Stimulated activated naive CD8-positive, alpha-beta T cell treated with anti-CD3 and anti-CD28 coated beads, Interleukin-15, amount 100 ng/mL, for 72 hours (primary cell): ENCODE results near the gene C2orf42.
"Not testable (repeated sequence)": the region's sequence is repeated elsewhere in the genome, so short reads cannot be mapped to it uniquely, and the experiment has no call there.

Experiments used
- ATAC-seq: fragments of 150-1000 bp; cut with Tn5 transposase; 2 replicates; pipeline ENCODE4 v1.10.0; 2021; ENCODE audit warnings: mild to moderate bottlenecking, moderate library complexity
- DNase-seq, 2 donors: peaks; one replicate each; pipeline ENCODE4 v3.0.0; 2021 to 2022
- H3K27ac Mint-ChIP-seq, 2 donors: one replicate each; pipeline ENCODE4 v1.8.0; 2022; ENCODE audit warnings: mild to moderate bottlenecking in 2 of 2, mixed read lengths in 2 of 2, moderate library complexity in 2 of 2
- H3K27me3 Mint-ChIP-seq: one replicate; pipeline ENCODE4 v1.8.0; 2022; ENCODE audit warnings: mixed read lengths
- H3K4me1 Mint-ChIP-seq: one replicate; pipeline ENCODE4 v1.8.0; 2022; ENCODE audit warnings: mild to moderate bottlenecking, mixed read lengths
- H3K4me3 Mint-ChIP-seq, 2 donors: one replicate each; pipeline ENCODE4 v1.8.0; 2022; ENCODE audit warnings: mild to moderate bottlenecking in 2 of 2, mixed read lengths in 2 of 2, moderate library complexity in 1 of 2
- H3K9me3 Mint-ChIP-seq, 2 donors: one replicate each; pipeline ENCODE4 v1.8.0; 2022; ENCODE audit warnings: mixed read lengths in 2 of 2

Gene C2orf42

DNA sequence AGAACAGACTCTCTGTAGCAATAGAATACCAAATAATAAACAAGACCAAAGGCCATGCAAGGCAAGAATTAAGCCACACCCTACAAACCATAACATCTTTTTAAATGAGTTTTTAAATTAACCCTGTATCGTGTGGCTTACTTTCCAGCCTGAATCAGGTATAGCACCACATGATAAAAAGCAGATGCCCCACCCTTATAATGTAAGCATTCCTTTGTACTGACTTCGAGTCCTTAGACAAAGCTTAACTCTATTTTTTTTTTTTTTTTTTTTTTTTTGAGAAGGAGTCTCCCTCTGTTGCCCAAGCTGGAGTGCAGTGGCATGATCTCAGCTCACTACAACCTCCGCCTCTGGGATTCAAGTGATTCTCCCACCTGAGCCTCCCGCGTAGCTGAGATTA lies 1.7 kb upstream of the C2orf42 start:
- H3K4me1 Mint-ChIP-seq: peaks cover 29% of the 10 kb centered on the region

DNA sequence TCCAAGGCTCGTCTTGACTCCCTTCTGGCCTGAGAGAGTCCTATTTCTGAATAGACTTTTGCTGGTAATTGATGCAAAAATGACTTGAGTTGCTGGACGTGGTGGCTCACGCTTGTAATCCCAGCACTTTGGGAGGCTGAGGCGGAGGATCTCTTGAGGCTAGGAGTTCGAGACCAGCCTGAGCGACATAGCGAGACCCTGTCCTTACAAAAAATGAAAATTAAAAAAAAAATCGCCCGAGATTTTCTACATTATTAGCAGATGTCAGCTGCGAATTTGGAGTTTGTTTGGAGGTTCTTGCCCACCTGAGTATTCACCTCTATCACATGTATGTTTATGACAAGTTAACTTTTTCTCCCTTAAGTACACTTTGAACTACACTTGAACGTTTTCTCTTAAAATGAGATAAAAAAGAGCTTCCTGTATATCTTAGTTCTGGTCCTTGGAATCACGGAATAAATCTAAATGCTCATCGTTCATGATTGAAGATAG lies 471 bp upstream of the C2orf42 start:
- no peak for DNase-seq
- Mint-ChIP-seq H3K9me3 (no peaks in the 10 kb centered on the region), H3K4me1 (peaks cover 29% of the 10 kb centered on the region), H3K27me3 (no peaks in the 10 kb centered on the region), H3K27ac (peak overlapping the region; percentile 99), H3K4me3 (peak overlapping the region; percentile 85 to 86)
- ATAC-seq: no peak

More for the DNA sequence above, 1.7 kb upstream of the C2orf42 start:
- DNase-seq (no peak), ATAC-seq (no peak)
- H3K27ac Mint-ChIP-seq: no peak overlapping the region
- H3K4me3 Mint-ChIP-seq: no peak overlapping the region
- no peaks in the 10 kb centered on the region for H3K9me3 Mint-ChIP-seq
- H3K27me3 Mint-ChIP-seq: no peaks in the 10 kb centered on the region

DNA sequence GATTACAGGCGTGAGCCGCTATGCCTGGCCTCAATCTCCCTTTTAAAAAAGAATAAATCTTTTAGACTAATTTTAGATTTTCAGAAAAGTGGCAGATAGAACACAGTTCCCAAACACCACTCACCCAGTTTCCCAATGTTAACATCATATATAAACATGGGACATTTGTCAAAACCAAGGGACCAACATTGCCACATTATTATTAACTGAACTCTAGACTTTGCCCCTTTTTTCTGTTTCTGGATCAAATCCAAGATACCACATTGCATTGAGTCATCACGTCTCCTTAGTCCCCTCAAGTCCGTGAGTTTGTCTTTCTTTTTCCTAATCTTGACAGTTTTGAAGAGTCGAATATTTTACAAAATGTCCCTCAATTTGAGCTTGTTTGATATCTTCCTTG lies 2.4 kb downstream of the C2orf42 start:
- Mint-ChIP-seq H3K4me3 (peak overlapping the region in 1 of 2 donors; percentile 85), H3K9me3 (no peaks in the 10 kb centered on the region), H3K4me1 (peaks cover 29% of the 10 kb centered on the region), H3K27ac (peak overlapping the region; percentile 46 to 99), H3K27me3 (no peaks in the 10 kb centered on the region)
- DNase-seq (no peak), ATAC-seq (no peak)

DNA sequence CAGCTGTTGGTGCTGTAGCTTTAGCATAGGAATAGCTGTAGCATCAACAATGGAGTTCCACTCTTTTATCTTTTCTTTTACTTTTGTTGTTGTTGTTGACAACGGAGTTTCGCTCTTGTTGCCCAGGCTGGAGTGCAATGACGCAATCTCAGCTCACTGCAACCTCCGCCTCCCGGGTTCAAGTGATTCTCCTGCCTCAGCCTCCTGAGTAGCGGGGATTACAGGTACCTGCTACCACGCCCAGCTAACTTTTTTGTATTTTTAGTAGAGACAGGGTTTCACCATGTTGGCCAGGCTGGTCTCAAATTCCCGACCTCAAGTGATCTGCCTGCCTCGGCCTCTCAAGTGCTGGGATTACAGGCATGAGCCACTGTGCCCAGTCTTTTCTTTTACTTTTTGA lies 3.6 kb downstream of the C2orf42 start:
- not testable (repeated sequence) for H3K27me3 Mint-ChIP-seq, H3K9me3 Mint-ChIP-seq

DNA sequence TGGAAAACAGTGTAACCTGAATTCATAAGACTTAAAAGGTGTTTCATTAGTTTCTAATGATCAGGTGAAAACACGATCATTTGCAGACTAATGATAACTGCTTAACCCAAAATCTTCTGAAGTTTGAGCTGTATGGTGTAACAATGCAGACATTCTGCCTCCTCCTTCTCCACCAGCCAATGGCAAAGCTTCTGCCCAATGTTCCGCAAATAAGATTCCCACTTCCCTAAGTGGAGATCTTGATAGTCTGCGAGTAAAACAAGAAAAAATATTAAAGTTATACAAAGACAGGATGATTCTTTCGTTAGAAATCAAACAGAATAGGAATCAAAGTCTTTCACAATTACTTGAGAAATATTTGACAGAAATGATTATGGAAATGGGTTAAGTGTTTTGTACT lies 8.1 kb downstream of the C2orf42 start:
- Mint-ChIP-seq H3K9me3 (no peaks in the 10 kb centered on the region), H3K4me3 (no peak overlapping the region), H3K27ac (no peak overlapping the region), H3K27me3 (no peaks in the 10 kb centered on the region), H3K4me1 (no peaks in the 10 kb centered on the region)
- DNase-seq: no peak
- ATAC-seq: no peak

More for the DNA sequence above, 3.6 kb downstream of the C2orf42 start:
- ATAC-seq, H3K27ac Mint-ChIP-seq, H3K4me3 Mint-ChIP-seq, DNase-seq: not testable (repeated sequence)
- H3K4me1 Mint-ChIP-seq: peaks cover 29% of the 10 kb centered on the region

DNA sequence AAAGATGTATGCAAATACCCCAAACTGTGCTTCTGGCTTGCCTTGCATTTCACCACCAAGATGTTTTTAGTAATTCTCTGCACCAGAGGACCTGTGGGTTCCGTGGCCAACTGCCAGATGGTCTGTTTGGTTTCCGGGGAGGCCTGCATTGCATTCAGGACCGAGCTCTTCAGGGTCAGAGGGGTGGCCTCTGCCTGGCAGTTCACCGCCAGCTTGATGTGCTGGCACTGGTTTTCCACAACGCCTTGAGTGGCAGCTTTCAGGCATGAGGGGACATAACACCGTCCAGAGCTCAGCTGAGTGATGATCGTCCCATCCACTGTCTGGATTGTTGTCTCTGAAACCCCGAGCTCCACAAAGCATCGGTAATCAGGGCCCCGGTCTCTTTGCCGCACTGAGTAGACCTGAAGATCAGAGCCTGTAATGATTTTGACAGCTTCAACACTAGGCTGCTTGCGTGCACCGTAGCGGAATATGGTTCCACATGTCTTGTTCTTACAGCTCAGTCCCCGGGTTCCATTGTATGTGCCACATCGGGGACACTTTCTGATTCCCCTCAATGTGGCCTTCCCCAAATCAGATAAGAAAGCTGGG lies 9.4 kb downstream of the C2orf42 start:
- no peaks in the 10 kb centered on the region for H3K27me3 Mint-ChIP-seq
- no peaks in the 10 kb centered on the region for H3K9me3 Mint-ChIP-seq
- ATAC-seq (no peak), DNase-seq (no peak)
- no peak overlapping the region for H3K4me3 Mint-ChIP-seq
- H3K4me1 Mint-ChIP-seq: no peaks in the 10 kb centered on the region
- no peak overlapping the region for H3K27ac Mint-ChIP-seq

DNA sequence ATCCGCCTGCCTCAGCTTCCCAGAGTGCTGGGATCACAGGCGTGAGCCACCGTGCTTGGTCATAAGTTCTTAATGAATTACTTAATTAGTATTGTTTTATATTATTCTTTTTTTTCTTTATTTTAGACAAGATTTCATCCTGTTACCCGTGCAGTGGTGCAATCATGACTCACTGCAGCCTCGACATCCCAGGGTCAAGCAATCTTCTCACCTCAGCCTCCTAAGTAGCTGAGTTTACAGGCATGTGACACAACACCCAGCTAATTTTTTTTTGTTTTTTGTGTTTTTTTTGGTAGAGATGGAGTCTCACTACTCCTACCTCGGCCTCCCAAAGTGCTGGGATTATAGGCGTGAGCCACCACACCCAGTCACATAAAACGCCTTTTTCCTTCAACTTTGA lies 17.3 kb downstream of the C2orf42 start:
- Mint-ChIP-seq H3K27me3 (no peaks in the 10 kb centered on the region), H3K27ac (no peak overlapping the region), H3K9me3 (no peaks in the 10 kb centered on the region), H3K4me1 (no peaks in the 10 kb centered on the region), H3K4me3 (no peak overlapping the region)
- no peak for DNase-seq
- no peak for ATAC-seq

DNA sequence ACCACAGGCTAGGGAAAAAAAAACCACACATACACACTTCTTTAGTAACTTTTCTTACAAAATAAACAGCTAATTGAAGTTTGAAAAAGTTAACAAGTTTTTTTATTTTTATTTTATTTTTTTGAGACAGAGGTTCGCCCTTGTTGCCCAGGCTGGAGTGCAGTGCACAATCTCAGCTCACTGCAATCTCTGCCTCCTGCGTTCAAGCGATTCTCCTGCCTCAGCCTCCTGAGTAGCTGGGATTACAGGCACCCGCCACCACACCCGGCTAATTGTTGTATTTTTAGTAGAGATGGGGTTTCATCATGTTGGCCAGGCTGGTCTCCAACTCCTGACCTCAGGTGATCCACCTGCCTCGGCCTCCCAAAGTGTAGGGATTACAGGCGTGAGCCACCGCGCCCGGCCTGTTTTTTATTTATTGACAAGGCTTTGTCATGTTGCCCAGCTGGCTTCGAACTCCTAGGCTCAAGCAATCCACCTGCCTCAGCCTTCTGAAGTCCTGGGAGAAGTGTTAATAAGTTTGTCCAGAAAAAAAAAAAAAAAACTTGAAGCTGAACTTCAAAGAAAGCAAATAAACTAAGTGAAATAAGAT lies 21.1 kb downstream of the C2orf42 start:
- not testable (repeated sequence) for H3K4me1 Mint-ChIP-seq, H3K27ac Mint-ChIP-seq, H3K9me3 Mint-ChIP-seq, H3K4me3 Mint-ChIP-seq, DNase-seq, H3K27me3 Mint-ChIP-seq, ATAC-seq

DNA sequence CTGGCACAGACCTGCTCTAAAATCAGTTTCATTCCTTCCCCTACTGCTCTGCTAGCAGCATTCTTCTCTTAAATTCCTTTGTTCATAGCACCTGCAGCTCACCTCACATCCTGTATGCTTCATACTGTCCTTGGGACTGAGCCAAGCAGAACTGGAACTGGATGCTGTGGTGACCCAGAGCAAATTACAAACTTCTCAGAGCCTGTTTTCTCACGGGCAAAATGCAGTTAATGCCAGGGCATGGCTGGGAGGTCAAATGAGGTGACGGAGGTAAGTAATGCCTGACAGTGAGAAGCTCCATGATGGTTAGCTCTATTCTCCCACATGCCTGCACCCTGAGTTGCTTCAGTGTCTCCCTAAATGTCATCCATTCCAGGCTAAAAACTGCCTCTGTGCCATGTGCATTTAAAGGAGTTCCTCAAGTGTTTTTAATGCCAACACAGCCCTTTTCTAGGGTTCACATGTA lies 29.7 kb downstream of the C2orf42 start:
- Mint-ChIP-seq H3K4me1 (peaks cover 4% of the 10 kb centered on the region), H3K27me3 (no peaks in the 10 kb centered on the region), H3K27ac (peak overlapping the region; percentile 35 to 43), H3K4me3 (no peak overlapping the region), H3K9me3 (no peaks in the 10 kb centered on the region)
- ATAC-seq: no peak
- DNase-seq: no peak

DNA sequence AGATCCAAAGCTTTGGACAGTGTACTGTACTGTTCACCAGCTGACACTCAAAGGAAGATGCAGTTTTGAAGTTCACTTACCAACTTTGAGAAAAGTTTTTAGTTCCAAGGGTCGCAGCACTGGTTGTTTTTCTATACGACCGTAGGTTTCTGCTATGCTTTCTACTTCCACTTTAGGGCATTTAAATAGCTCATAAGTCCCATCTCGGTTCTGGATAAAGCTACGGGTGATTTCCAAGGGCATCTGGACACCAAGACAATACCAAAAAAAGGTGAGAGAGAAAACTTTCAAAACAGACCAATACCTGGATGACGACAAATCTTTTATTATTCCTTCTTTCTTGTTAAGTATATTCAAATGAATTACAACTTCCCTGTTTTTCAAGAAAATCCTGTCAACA lies 30.3 kb downstream of the C2orf42 start:
- Mint-ChIP-seq H3K9me3 (no peaks in the 10 kb centered on the region), H3K4me3 (no peak overlapping the region), H3K27me3 (no peaks in the 10 kb centered on the region), H3K4me1 (peaks cover 4% of the 10 kb centered on the region), H3K27ac (no peak overlapping the region)
- ATAC-seq (no peak), DNase-seq (no peak)

DNA sequence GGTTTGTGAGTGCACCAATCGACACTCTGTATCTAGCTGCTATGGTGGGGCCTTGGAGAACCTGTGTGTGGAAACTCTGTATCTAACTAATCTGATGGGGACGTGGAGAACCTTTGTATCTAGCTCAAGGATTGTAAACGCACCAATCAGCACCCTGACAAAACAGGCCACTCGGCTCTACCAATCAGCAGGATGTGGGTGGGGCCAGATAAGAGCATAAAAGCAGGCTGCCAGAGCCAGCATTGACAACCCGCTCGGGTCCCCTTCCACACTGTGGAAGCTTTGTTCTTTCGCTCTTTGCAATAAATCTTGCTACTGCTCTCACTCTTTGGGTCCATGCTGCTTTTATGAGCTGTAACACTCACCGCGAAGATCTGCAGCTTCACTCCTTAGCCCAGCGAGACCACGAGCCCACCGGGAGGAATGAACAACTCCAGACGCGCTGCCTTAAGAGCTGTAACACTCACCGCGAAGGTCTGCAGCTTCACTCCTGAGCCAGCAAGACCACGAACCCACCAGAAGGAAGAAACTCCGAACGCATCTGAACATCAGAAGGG lies 41.6 kb downstream of the C2orf42 start:
- not testable (repeated sequence) for H3K9me3 Mint-ChIP-seq, H3K27ac Mint-ChIP-seq, H3K27me3 Mint-ChIP-seq, H3K4me3 Mint-ChIP-seq, ATAC-seq, DNase-seq
- peaks cover 28% of the 10 kb centered on the region for H3K4me1 Mint-ChIP-seq

DNA sequence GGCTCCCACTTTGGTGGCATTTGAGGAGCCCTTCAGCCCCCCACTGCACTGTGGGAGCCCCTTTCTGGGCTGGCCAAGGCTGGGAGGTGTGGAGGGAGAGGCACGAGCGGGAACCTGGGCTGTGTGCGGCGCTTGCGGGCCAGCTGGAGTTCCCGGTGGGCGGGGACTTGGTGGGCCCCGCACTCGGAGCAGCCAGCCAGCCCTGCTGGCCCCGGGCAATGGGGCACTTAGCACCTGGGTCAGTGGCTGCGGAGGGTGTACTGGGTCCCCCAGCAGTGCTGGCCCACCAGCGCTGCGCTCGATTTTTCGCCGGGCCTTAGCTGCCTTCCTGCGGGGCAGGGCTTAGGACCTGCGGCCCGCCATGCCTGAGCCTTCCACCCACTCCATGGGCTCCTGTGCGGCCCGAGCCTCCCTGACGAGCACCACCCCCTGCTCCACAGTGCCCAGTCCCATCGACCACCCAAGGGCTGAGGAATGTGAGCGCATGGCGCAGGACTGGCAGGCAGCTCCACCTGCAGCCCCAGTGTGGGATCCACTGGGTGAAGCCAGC lies 42.5 kb downstream of the C2orf42 start:
- H3K4me3 Mint-ChIP-seq, H3K27me3 Mint-ChIP-seq, H3K9me3 Mint-ChIP-seq, ATAC-seq, DNase-seq: not testable (repeated sequence)
- Mint-ChIP-seq H3K4me1 (peaks cover 35% of the 10 kb centered on the region), H3K27ac (peak overlapping the region in 1 of 2 donors; percentile 43)

DNA sequence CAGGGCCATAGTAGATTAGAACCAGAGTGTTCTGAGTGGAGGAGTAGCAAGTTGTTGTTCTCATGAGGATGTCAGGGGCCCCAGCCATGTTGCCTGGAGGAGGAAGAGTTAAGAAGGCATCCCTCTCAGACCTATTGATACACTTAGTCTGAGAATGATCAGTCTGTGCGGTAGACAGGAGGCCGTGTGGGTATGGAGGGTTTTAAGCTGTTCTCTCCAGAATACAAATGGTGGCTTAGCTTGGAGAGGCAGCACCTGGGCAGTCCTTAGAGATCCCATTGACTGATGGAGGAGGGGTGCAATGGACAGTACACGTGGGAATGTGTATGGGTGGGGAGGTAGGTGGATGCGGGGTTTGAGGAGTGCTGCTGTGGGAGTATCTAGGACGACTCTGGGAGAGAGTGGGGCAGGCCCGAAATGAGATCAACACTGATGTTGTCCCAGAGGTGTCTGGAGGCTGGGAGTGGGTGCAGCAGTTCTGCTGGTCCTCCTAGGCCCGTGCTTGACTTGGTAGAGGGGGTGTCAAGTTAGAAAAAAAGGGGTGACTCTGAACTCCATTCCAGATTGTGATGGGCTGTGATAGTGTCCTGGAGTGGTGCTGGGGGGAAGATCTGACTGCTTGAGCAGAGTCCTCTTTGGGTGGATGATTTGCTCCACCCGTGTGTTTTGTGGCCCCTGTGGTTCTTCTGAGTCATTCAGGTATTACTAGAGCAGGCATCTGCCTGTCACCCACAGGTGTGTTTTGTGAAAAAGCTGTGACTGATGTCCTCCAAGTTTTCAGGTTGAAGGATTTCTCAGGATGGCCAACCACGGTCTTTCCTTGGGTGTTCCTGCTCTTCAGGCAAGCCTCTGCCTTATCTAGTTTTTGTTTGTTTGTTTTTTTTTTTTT lies 44.7 kb downstream of the C2orf42 start:
- peak; percentile 29 for ATAC-seq
- peak overlapping the region; percentile 21 to 87 for H3K27ac Mint-ChIP-seq
- H3K4me3 Mint-ChIP-seq: peak overlapping the region; percentile 14 to 50

DNA sequence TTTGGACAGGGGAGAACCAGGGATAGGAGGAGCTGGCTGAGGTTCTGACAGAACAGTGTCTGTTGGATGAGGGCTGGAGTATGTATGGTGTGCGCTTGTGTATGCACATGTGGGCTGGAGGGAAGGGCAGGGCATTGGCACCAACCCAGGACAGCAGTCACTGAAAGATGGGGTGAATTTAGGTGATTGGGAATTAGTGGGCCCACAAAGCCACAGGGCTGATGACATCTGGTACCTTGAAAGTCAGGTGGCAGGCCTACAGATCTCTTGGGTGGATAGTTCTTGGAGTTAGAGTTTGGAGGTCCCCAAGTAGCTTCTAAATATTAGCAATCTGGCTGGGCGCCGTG lies 45.7 kb downstream of the C2orf42 start:
- H3K27me3 Mint-ChIP-seq: no peaks in the 10 kb centered on the region
- DNase-seq (no peak), ATAC-seq (no peak)
- no peak overlapping the region for H3K27ac Mint-ChIP-seq
- no peaks in the 10 kb centered on the region for H3K9me3 Mint-ChIP-seq
- peaks cover 52% of the 10 kb centered on the region for H3K4me1 Mint-ChIP-seq
- no peak overlapping the region for H3K4me3 Mint-ChIP-seq

More for the DNA sequence above, 44.7 kb downstream of the C2orf42 start:
- Mint-ChIP-seq H3K27me3 (no peaks in the 10 kb centered on the region), H3K9me3 (no peaks in the 10 kb centered on the region), H3K4me1 (peaks cover 43% of the 10 kb centered on the region)
- DNase-seq: peak in 1 of 2 donors; percentile 54

DNA sequence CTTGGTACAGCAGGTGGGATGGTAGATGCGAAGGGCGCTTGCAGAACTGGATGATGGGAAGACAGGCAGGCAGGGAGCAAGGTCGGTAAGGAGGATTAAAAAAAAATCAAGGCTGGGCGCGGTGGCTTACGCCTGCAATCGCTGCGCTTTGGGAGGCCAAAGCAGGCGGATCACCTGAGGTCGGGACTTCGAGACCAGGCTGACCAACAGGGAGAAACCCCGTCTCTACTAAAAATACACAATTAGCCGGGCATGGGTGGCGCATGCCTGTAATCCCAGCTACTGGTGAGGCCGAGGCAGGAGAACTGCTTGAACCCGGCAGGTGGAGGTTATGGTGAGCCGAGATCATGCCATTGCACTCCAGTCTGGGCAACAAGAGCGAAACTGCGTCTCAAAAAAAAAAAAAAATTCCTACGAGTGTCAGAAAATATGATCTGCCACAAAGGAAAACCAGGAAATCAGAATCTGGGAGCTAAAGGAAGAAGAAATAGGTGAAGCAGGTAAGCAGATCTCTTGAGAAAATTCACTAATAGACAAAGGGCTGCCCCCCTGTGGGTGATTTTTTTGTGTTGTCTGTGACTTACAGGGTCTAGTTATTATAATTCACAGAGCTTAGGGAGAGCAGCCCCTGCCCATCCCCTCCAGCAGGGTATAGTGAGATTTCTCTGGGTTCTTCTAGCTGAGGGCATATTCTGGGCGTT lies 46.2 kb downstream of the C2orf42 start:
- H3K9me3 Mint-ChIP-seq: no peaks in the 10 kb centered on the region
- H3K27me3 Mint-ChIP-seq: no peaks in the 10 kb centered on the region
- H3K27ac Mint-ChIP-seq: peak overlapping the region; percentile 34 to 62
- H3K4me3 Mint-ChIP-seq: no peak overlapping the region
- H3K4me1 Mint-ChIP-seq: peaks cover 58% of the 10 kb centered on the region
- no peak for ATAC-seq
- no peak for DNase-seq
